ENCODE data around the gene JAKMIP3. TPM values are rescaled to one million over a fixed set of nuclear protein-coding genes. Genes with fewer than 3 reads are reported as not detected.

Gene JAKMIP3
- total RNA-seq, 1 experiment from 2014 or later = 0.07 TPM

DNA sequence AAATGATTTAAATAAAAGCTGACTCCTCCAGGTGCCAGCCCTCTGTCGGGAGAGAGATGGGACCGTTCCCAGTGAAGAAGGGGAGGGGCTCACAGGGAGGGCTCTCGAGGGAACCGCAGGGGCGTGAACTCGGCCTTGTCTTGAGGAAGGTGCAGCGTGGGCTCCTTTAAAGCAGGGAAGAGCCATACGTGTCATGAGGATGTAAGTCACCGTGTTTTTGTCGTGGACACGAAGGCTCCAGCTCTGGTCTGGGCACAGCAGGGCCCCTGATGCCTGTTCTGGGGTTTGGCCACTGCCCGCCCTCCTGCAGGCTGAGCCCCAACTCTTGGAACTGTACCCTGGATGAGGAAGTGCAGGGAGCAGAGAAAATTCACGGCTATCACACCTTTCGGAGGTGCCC, 45.0 kb downstream of the JAKMIP3 start:
- Histone ChIP-seq H3K9me3 (no peaks in the 10 kb centered on the region), H3K27me3 (no peaks in the 10 kb centered on the region), H3K36me3 (no peaks in the 10 kb centered on the region), H3K4me3 (no peak overlapping the region)
- no peak for DNase-seq

DNA sequence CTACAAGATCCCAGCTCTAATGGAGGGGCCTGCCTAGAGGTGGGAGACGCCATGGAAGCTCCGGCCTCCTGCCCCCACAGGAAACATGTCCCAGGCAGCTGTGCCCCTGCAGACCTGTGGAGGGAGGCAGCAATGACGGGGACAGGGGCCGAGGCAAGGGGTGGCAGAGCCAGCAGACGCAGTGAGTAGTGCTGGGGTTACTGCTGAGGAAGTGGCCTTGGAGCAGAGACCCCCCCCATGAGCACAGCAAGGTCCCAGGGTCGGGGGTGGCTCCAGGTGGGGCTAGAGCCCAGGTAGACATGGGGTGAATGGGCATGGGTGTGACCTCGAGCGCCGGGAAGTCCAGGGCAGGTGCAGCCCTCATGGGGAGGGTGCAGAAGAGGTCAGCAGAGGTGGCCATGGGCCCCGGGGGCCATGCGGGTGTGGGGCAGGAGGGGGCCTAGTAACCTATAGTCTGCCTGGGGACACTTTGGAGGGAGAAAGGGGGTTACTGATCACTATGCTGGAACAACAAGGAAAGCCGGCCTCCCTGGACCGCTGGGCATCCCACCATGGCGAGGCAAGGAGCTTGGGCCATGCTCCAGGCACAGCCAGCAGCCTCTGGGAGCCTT, 45.5 kb downstream of the JAKMIP3 start:
- Histone ChIP-seq H3K9me3 (no peaks in the 10 kb centered on the region), H3K27me3 (no peaks in the 10 kb centered on the region), H3K36me3 (no peaks in the 10 kb centered on the region), H3K4me3 (no peak overlapping the region)
- DNase-seq = no peak

DNA sequence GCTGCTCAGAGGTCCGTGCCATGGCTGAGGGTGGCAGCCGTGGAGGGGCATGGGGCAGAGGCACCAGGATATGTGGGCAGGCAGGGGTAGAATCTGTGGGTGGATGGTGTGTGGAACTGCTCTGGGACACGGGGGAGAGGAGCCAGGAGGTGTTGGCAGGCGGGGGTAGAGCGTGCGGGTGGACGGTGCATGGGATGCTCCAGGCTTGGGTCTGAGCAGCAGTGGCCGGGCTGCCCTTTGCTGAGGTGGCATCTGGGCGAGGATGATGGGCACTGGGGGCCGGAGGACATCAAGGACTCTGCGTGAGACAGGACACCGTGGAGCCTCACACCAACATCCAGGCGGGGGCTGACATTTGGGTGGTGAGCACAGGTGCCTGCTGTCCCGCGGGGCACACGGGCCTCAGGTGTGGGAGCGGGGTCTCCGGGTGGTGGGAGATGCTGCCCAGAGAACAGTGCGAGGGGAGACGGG, 46.2 kb downstream of the JAKMIP3 start:
- no peaks in the 10 kb centered on the region for H3K36me3 ChIP-seq
- DNase-seq = no peak
- H3K9me3 ChIP-seq = no peaks in the 10 kb centered on the region
- no peak overlapping the region for H3K4me3 ChIP-seq
- H3K27me3 ChIP-seq = no peaks in the 10 kb centered on the region

DNA sequence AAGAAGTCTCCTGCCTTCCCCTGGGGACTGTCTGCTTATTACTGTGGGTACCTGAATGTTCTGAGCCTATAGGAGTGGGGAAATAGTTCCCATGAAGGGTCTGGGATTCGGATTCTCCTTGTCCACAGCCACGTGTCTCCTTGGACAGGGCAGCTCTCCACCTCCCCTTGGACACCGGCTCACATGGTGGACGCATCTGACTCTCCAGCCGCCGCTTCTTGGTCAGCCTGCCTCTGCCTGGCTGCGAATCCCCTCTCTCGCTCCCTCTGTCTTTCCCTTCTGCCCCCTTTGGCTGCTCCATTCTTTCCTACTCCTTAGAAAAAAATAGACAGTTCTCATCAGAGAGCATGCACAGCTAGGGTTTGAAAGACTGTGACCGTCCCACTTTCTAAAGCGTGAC, 46.9 kb downstream of the JAKMIP3 start:
- Histone ChIP-seq H3K4me3 (no peak overlapping the region), H3K36me3 (no peaks in the 10 kb centered on the region), H3K27me3 (no peaks in the 10 kb centered on the region), H3K9me3 (no peaks in the 10 kb centered on the region)
- no peak for DNase-seq

DNA sequence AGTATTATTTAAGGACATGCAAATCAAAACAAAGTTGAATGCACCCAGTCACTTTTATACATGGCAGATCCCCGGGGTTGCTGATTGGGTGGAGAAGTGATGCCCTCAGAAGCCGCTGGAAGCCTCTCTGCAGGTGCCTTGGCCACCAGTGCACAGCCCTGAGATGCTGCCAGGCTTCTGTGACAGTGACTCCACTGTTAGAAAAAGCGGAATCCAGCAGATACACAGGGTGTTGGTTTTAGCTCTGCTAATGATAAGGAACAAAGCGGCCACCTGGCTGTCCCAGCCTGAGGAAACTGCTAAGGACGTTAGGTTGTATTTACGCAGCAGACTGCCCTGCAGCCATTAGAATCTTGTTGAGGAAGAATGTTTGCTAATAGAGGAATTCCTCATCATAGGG, 47.5 kb downstream of the JAKMIP3 start:
- DNase-seq = no peak
- Histone ChIP-seq H3K36me3 (no peaks in the 10 kb centered on the region), H3K9me3 (no peaks in the 10 kb centered on the region), H3K27me3 (no peaks in the 10 kb centered on the region), H3K4me3 (no peak overlapping the region)

DNA sequence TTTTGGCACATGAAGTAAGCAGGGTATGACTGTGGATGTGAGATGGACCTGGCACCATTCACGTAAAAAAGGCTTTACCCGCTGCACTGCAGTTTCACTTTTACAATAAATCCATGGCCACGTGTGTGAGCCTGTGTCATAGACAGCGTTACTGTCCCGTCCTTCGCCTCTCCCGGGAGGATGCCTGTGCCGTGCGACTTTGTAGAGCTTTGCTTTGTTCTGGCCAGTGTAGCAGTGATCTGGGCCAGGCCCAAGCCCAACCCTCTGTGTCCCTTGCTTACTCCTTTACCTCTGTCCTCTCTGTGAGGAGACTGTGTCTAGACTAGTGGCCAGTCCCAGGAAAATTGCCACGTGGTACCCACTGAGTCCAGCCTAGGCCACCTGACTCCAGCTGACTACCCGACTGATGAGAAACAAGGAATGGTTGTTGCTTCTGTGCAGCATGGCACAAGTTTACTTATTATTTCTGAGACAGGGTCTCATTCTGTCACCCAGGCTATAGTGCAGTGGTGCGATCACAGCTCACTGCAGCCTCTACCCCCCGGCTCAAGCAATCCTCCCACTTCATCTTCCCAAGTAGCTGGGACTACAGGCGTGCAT, 48.1 kb downstream of the JAKMIP3 start:
- Histone ChIP-seq H3K4me3 (no peak overlapping the region), H3K9me3 (no peaks in the 10 kb centered on the region), H3K27me3 (no peaks in the 10 kb centered on the region), H3K36me3 (no peaks in the 10 kb centered on the region)
- no peak for DNase-seq

DNA sequence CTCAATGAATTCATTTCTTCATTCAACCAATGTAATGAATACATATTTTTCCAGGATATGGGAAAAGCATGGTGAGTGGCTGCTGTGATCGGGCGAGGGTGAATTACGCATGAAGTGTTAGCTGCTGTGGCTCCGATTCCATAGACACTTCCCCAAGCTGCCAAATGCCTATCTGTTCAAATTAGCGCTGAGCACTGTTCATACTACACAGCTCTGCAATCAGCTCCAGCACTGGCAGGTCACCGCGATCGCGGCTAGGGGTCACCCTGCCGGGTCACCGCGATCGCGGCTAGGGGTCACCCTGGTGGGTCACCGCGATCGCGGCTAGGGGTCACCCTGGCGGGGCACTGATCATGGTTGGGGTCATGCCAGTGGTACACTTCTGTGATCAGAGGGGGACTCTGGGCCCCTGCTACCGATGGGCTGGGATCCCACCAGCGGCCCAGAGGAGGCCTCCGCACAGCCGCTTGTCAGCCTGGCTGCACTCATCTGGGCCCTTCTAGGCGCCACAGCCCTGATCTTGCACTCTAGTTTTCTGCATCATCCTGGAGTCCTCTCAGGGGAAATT, 49.3 kb downstream of the JAKMIP3 start:
- Histone ChIP-seq H3K27me3 (no peaks in the 10 kb centered on the region), H3K4me3 (no peak overlapping the region), H3K9me3 (no peaks in the 10 kb centered on the region), H3K36me3 (no peaks in the 10 kb centered on the region)
- no peak for DNase-seq

Other genes with a start within 250 kb of the JAKMIP3 start
- gene PPP2R2D, start 164.9 kb upstream of the JAKMIP3 start, total RNA-seq (2014; rRNA removed; shearing (Covaris generic); ENCODE audit: low replicate concordance) = 28.8 and 40.9 TPM in 2 replicates
- 93.6 and 107 TPM in 2 replicates for gene BNIP3, start 84.0 kb upstream of the JAKMIP3 start, total RNA-seq (2014; rRNA removed; shearing (Covaris generic); ENCODE audit: low replicate concordance)
- 16.5 and 22.3 TPM in 2 replicates for gene DPYSL4, start 121.0 kb downstream of the JAKMIP3 start, total RNA-seq (2014; rRNA removed; shearing (Covaris generic); ENCODE audit: low replicate concordance)
- gene STK32C, start 242.0 kb downstream of the JAKMIP3 start, total RNA-seq (2014; rRNA removed; shearing (Covaris generic); ENCODE audit: low replicate concordance) = 25.9 and 36.6 TPM in 2 replicates

All from MG63 (cell line).